H1 (cell line): ENCODE measurements around the gene MIPEP. TPM values are rescaled to one million over a fixed set of nuclear protein-coding genes. Genes with fewer than 3 reads are reported as not detected.

ENCODE experiments used
- CTCF ChIA-PET: fragments of 300-600 bp; sonication (Branson Sonifier 250); formaldehyde crosslinking; loops from one replicate; lab custom pipeline; 2021; ENCODE audit not compliant: partially characterized antibody; lab: Charles Lee
- POLR2A ChIA-PET: fragments of 300-600 bp; sonication (Branson Sonifier 250); formaldehyde crosslinking; loops from one replicate; lab custom pipeline; 2021; ENCODE audit warnings: inconsistent platforms; ENCODE audit not compliant: partially characterized antibody; lab: Charles Lee
- DNase-seq, 2 experiments: peaks; one replicate each; pipeline versions ENCODE4 v3.0.0 to v3.0.0-alpha.2; 2010 to 2022; ENCODE audit warnings: low spot score in 2 of 2, low read depth in 1 of 2, mixed read lengths in 1 of 2
- FAIRE-seq: peaks from 2 replicates; lab custom pipeline; 2011; peaks lifted over from hg19 to GRCh38; lab: Jason Lieb, UNC
- H2AFZ ChIP-seq: 2 replicates; pipeline ENCODE4 v1.8.1; 2012; ENCODE audit warnings: low read length, inconsistent platforms
- H2AK5ac ChIP-seq: 2 replicates; pipeline ENCODE4 v1.6.1; 2013; ENCODE audit warnings: low read depth, low read length
- H2BK120ac ChIP-seq: replicated peaks from 2 replicates; pipeline ENCODE3; 2013; ENCODE audit warnings: low read depth, low read length, inconsistent platforms
- H2BK12ac ChIP-seq: 2 replicates; pipeline ENCODE4 v1.6.1; 2013; ENCODE audit warnings: low read depth, low read length
- H2BK15ac ChIP-seq: 2 replicates; pipeline ENCODE4 v1.6.1; 2013; ENCODE audit warnings: low read length
- H2BK20ac ChIP-seq: 2 replicates; pipeline ENCODE4 v1.6.1; 2013; ENCODE audit warnings: low read length
- H2BK5ac ChIP-seq: 2 replicates; pipeline ENCODE4 v1.6.1; 2013; ENCODE audit warnings: low read depth, low read length
- H3K14ac ChIP-seq: 2 replicates; pipeline ENCODE4 v1.6.1; 2013; ENCODE audit warnings: inconsistent platforms; ENCODE audit not compliant: insufficient read length
- H3K18ac ChIP-seq: 2 replicates; pipeline ENCODE4 v1.6.1; 2013; ENCODE audit warnings: low read length; ENCODE audit errors: extremely low read depth
- H3K23ac ChIP-seq: 2 replicates; pipeline ENCODE4 v1.6.1; 2013; ENCODE audit warnings: inconsistent platforms; ENCODE audit not compliant: insufficient read length
- H3K23me2 ChIP-seq: 2 replicates; pipeline ENCODE4 v1.6.1; 2013; ENCODE audit warnings: low read depth, low read length
- H3K27ac ChIP-seq: 2 replicates; pipeline ENCODE4 v1.6.1; 2011; ENCODE audit warnings: low read depth, low read length, inconsistent platforms
- H3K27me3 ChIP-seq, 4 experiments: replicated peaks in 1 of 4; 1 replicate in 1 of 4; 2 replicates in 3 of 4; pipeline versions ENCODE4 v1.6.1 to v1.8.1; 2011 to 2013; ENCODE audit warnings: low read length in 3 of 4, mild to moderate bottlenecking in 3 of 4, inconsistent platforms in 2 of 4, mixed read lengths in 2 of 4, moderate library complexity in 1 of 4; ENCODE audit not compliant: control insufficient read depth in 3 of 4, insufficient read depth in 3 of 4; ENCODE audit errors: extremely low read depth in 1 of 4
- H3K36me3 ChIP-seq, 4 experiments: 2 replicates each; pipeline versions ENCODE4 v1.6.1 to v1.8.1; 2011 to 2013; ENCODE audit warnings: mild to moderate bottlenecking in 4 of 4, low read length in 3 of 4, moderate library complexity in 2 of 4, control low read depth in 1 of 4, inconsistent platforms in 1 of 4; ENCODE audit not compliant: insufficient read depth in 4 of 4, control insufficient read depth in 2 of 4
- H3K4ac ChIP-seq: replicated peaks from 2 replicates; pipeline ENCODE3; 2013; ENCODE audit warnings: low read length, low read depth, mixed read lengths, inconsistent platforms; ENCODE audit not compliant: insufficient read length
- H3K4me1 ChIP-seq, 4 experiments: replicated peaks in 1 of 4; 1 replicate in 1 of 4; 2 replicates in 3 of 4; pipeline versions ENCODE4 v1.6.1 to v1.8.1; 2011 to 2013; ENCODE audit warnings: low read length in 3 of 4, inconsistent platforms in 2 of 4, mixed read lengths in 1 of 4; ENCODE audit not compliant: insufficient read depth in 4 of 4, control insufficient read depth in 3 of 4
- H3K4me2 ChIP-seq, 2 experiments: 2 replicates each; pipeline versions ENCODE4 v1.6.1 to v1.8.1; 2011 to 2013; ENCODE audit warnings: low read depth in 2 of 2, low read length in 2 of 2, control low read depth in 1 of 2, inconsistent platforms in 1 of 2, mild to moderate bottlenecking in 1 of 2; ENCODE audit not compliant: insufficient read depth in 1 of 2
- H3K4me3 ChIP-seq, 4 experiments: fragments of 200-600, 300-600 bp in 1 of 4; sonication (generic), shearing (Covaris generic), sonication (Bioruptor Twin) in 1 of 4; 2 replicates each; pipeline versions ENCODE4 v1.5.1 to v1.8.1; 2011 to 2016; ENCODE audit warnings: low read length in 4 of 4, low read depth in 3 of 4, control low read depth in 2 of 4, inconsistent platforms in 2 of 4, mild to moderate bottlenecking in 2 of 4, mixed read lengths in 1 of 4, moderate library complexity in 1 of 4; ENCODE audit not compliant: insufficient read depth in 2 of 4; ENCODE audit errors: extremely low read depth in 1 of 4
- H3K56ac ChIP-seq: replicated peaks from 2 replicates; pipeline ENCODE3; 2013; ENCODE audit warnings: low read depth, mild to moderate bottlenecking, mixed read lengths, low read length, inconsistent platforms; ENCODE audit not compliant: insufficient read length
- H3K79me1 ChIP-seq: 2 replicates; pipeline ENCODE4 v1.6.1; 2013; ENCODE audit warnings: low read depth, low read length, control low read depth
- H3K79me2 ChIP-seq, 2 experiments: 2 replicates each; pipeline versions ENCODE4 v1.6.1 to v1.8.1; 2012 to 2013; ENCODE audit warnings: low read length in 2 of 2, mild to moderate bottlenecking in 2 of 2, inconsistent platforms in 1 of 2; ENCODE audit not compliant: insufficient read depth in 2 of 2, control insufficient read depth in 1 of 2
- H3K9ac ChIP-seq, 4 experiments: replicated peaks in 1 of 4; 1 replicate in 1 of 4; 2 replicates in 3 of 4; pipeline versions ENCODE4 v1.6.1 to v1.8.1; 2011 to 2013; ENCODE audit warnings: low read depth in 3 of 4, low read length in 3 of 4, control low read depth in 2 of 4, mild to moderate bottlenecking in 2 of 4, moderate library complexity in 2 of 4, inconsistent platforms in 1 of 4; ENCODE audit errors: extremely low read depth in 1 of 4
- H3K9me3 ChIP-seq, 2 experiments: 2 replicates each; pipeline versions ENCODE4 v1.6.1 to v1.8.1; 2012 to 2013; ENCODE audit warnings: mild to moderate bottlenecking in 2 of 2, moderate library complexity in 2 of 2, control low read depth in 1 of 2, inconsistent platforms in 1 of 2, low read depth in 1 of 2, low read length in 1 of 2, mixed read lengths in 1 of 2; ENCODE audit not compliant: insufficient read depth in 2 of 2
- H4K20me1 ChIP-seq, 2 experiments: replicated peaks in 1 of 2; 2 replicates each; pipeline versions ENCODE3 to v1.8.1; 2011 to 2013; ENCODE audit warnings: inconsistent platforms in 2 of 2, low read length in 2 of 2, mild to moderate bottlenecking in 1 of 2; ENCODE audit not compliant: insufficient read depth in 2 of 2, control insufficient read depth in 1 of 2
- H4K5ac ChIP-seq: 2 replicates; pipeline ENCODE4 v1.6.1; 2013; ENCODE audit warnings: low read length, low read depth, mixed read lengths, inconsistent platforms; ENCODE audit not compliant: insufficient read length
- H4K8ac ChIP-seq: 2 replicates; pipeline ENCODE4 v1.8.0; 2013; ENCODE audit warnings: mild to moderate bottlenecking, moderate library complexity, low read length, inconsistent platforms; ENCODE audit not compliant: insufficient read depth; ENCODE audit errors: extremely low read depth
- H4K91ac ChIP-seq: replicated peaks from 2 replicates; pipeline ENCODE3; 2013; ENCODE audit warnings: low read length, mixed read lengths, inconsistent platforms; ENCODE audit not compliant: insufficient read length
- BCL11A ChIP-seq, 2 experiments: IDR thresholded peaks; one replicate each; pipeline ENCODE4 v1.6.1; 2011; ENCODE audit warnings: low read depth in 2 of 2, low read length in 2 of 2, mild to moderate bottlenecking in 2 of 2
- WGBS, 2 experiments: shearing (Covaris generic) in 1 of 2; methylation state at CpG; one replicate each; pipeline versions ENCODE4 v1.1.6 to v1.1.7; 2013 to 2015; ENCODE audit warnings: low lambda C conversion rate in 2 of 2, mixed read lengths in 2 of 2, inconsistent platforms in 1 of 2, low coverage in 1 of 2, missing lambda C conversion rate in 1 of 2; ENCODE audit not compliant: insufficient replicate concordance in 2 of 2, insufficient coverage in 1 of 2, insufficient read length in 1 of 2; ENCODE audit errors: extremely low coverage in 1 of 2, missing lambda C conversion rate in 1 of 2; 5-methylcytosine and 5-hydroxymethylcytosine counted together
- polyA plus RNA-seq, 7 experiments: library from polyadenylated mRNA; depleted of rRNA in 3 of 7; stranded (reverse) in 5 of 7; unstranded in 2 of 7; fragments of >200 nt in 5 of 7; fragments of 200-250 nt in 2 of 7; gene quantifications; 1 replicate in 5 of 7; 2 replicates in 1 of 7; 4 replicates in 1 of 7; pipeline versions ENCODE4 v1.2.1 to v1.2.3, GENCODE V29; 2011 to 2013; ENCODE audit warnings: missing spikeins in 2 of 7, mixed read lengths in 2 of 7
- total RNA-seq: library from RNA; stranded (reverse); fragmentation: NEBNext Ultra II Directional; extraction: Animal tissue kit (Norgen Biotek cat#: 25700); gene quantifications from 2 replicates; pipeline ENCODE4 v1.2.1, GENCODE V29; 2021

MIPEP gene
- total and polyA plus RNA-seq, 2 of the 8 experiments (the other 6 are each of a cell fraction or from before 2014, with no cell fraction given): 24.0 to 24.2 TPM

GRCh38 chr13:23750383-23751121, 138.6 kb downstream of the MIPEP start:
- Histone ChIP-seq H2BK12ac (no peak overlapping the region), H3K23ac (no peak overlapping the region), H3K79me1 (no peaks in the 10 kb centered on the region), H4K20me1 (no peaks in the 10 kb centered on the region), H2AFZ (no peak overlapping the region), H3K23me2 (no peaks in the 10 kb centered on the region), H3K4ac (no peak overlapping the region), H3K9me3 (no peaks in the 10 kb centered on the region), H3K27me3 (no peaks in the 10 kb centered on the region), H3K14ac (no peak overlapping the region), H3K27ac (no peak overlapping the region), H2BK15ac (no peak overlapping the region), H2BK20ac (no peak overlapping the region), H2BK120ac (peak overlapping the region; percentile 24), H2AK5ac (no peak overlapping the region), H4K8ac (no peak overlapping the region), H3K79me2 (no peaks in the 10 kb centered on the region), H3K18ac (no peak overlapping the region), H3K4me3 (no peak overlapping the region), H3K4me2 (no peak overlapping the region), H4K91ac (no peak overlapping the region), H3K9ac (no peak overlapping the region), H4K5ac (no peak overlapping the region), H3K36me3 (no peaks in the 10 kb centered on the region; a peak in 1 of 8 replicates), H3K4me1 (peaks cover 0 to 16% (median 10%) of the 10 kb centered on the region in 4 experiments; a peak in 6 of 7 replicates), H3K56ac (no peak overlapping the region), H2BK5ac (no peak overlapping the region)
- POLR2A ChIA-PET: no interaction called here
- TF ChIP-seq BCL11A (IDR thresholded peaks at IDR 0.05; ENCODE audit: low read depth in 2 of 2, low read length in 2 of 2): no peak
- WGBS, 2 experiments: 95% methylated on average over 8 of the region's 8 CpGs; no CpG with 5 or more reads in 1 of the 2 experiments
- DNase-seq (no peak), FAIRE-seq (no peak)
- CTCF ChIA-PET: interaction anchor here (1.4 kb wide), 1 partner anchor 8 kb away, joined by 10 read pairs; no protein-coding TSS in a partner anchor
